ENCODE data around the gene AMBN.

- TF ChIP-seq TAF1 (IDR thresholded peaks at IDR 0.05; ENCODE audit: borderline replicate concordance, insufficient read depth, low read length) = no peak
- no peak for TF ChIP-seq REST (IDR thresholded peaks at IDR 0.05; ENCODE audit: insufficient read depth in 1 of 2, low read depth in 2 of 2, low read length in 2 of 2)
- TF ChIP-seq SIN3A (IDR thresholded peaks at IDR 0.05; ENCODE audit: borderline replicate concordance, insufficient read depth, low read length) = no peak
- TF ChIP-seq POLR2AphosphoS5 (IDR thresholded peaks at IDR 0.05; ENCODE audit: low read depth, low read length) = no peak
- no peak for TF ChIP-seq FOXP2 (optimal IDR thresholded peaks at IDR 0.05; ENCODE audit: borderline replicate concordance, extremely low read depth, extremely low read length, insufficient read depth)
Measured at GRCh38 chr4:70651864-70652506, 59.9 kb downstream of the AMBN start.

Data from PFSK-1 (cell line).